Activated CD4-positive, CD25-positive, alpha-beta regulatory T cell treated with anti-CD3 and anti-CD28 coated beads, Interleukin-2, amount 50 U/mL, for 16 hours (primary cell): Measurements from ENCODE around the gene CXCL13.
A peak's percentile ranks its signal among the peaks of the same experiment; 100 is the strongest.
"Not testable (repeated sequence)": the region's sequence is repeated elsewhere in the genome, so short reads cannot be mapped to it uniquely, and the experiment has no call there.

Source experiments
- DNase-seq: peaks from one replicate; pipeline ENCODE4 v3.0.0-alpha.2; 2020; ENCODE audit warnings: low read depth, low spot score

Gene CXCL13

DNA sequence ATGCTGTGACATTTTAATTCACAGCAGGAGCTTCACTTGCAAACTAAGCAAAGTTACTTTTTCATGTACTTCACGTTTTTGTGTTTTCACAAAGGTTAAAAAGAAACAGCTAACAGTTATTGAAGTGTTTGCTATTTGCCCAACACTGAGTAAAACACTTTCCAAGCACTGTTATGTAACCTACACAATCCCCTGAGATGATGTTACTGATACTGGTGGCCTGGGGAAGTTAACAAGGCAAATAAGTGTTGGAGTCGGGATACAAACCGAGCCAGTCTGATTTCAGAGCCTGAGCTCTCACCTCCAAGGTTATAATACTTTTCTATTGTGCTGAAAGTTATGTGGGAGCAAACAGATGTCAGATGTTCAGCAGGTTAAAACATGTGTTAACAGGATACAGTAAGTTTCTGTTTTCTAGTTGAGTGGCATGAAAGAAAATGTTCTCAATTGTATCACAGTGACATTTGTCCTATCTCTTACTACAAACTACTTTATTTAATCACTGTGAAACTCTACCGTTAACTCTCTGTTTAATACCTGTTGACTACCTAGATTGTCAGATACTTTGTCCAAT, 3.9 kb upstream of the CXCL13 start:
- DNase-seq = no peak

DNA sequence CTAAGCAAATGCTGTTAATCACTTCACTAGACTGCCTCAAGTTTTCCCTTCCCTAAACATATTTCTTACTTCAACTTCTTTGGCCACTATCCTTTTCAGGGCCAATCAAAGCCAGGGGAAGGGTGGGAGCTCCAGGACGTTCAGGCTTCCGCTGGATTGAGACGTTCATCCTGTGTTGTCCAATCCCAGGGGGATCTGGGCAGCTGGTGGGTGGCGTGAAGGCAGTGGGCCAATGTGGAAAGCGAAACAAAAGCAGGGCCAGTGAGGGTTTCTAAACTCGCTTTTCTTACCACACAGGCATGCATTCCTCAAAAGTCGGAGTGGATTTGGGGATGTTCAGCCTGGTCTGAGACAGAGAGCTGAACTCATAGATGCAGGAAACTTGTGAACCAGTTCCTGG, 7.6 kb downstream of the CXCL13 start:
- no peak for DNase-seq

DNA sequence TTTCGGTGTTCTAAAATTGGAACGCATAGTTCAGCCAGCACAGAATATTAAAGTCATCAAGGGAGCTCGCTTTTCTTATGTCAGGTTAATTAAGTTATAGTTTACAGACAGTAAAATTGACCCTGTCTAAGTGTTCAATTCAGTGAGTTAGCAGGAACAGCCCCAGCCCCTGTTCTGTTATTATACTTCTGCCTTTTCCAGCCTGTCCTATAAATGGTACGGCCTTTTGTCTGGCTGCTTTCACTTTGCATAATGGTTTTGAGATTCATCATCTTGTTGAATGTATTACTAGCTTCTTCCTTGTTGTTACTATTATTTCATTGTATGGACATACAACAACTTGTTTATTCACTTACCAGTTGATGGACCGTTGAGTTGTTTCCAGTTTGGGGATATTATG, 9.5 kb downstream of the CXCL13 start:
- DNase-seq = no peak

DNA sequence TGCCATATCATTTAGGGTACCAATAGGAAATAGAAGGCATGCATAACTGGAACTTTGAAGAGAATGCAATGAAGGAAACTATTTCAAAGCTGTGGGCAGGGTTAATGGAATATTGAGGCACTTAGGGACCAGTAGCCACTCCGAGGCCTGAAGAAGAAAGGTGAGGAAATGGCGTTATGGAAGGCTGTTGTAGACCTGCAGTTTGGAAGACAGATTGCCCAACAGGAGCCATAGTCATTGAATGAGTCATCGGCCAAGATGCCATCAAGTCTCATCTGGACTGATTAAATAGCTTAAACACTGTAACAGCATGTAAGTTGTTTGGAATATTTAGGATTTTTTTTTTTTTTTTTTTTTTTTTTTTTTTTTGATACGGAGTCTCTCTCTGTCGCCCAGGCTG, 11.6 kb downstream of the CXCL13 start:
- DNase-seq = no peak

DNA sequence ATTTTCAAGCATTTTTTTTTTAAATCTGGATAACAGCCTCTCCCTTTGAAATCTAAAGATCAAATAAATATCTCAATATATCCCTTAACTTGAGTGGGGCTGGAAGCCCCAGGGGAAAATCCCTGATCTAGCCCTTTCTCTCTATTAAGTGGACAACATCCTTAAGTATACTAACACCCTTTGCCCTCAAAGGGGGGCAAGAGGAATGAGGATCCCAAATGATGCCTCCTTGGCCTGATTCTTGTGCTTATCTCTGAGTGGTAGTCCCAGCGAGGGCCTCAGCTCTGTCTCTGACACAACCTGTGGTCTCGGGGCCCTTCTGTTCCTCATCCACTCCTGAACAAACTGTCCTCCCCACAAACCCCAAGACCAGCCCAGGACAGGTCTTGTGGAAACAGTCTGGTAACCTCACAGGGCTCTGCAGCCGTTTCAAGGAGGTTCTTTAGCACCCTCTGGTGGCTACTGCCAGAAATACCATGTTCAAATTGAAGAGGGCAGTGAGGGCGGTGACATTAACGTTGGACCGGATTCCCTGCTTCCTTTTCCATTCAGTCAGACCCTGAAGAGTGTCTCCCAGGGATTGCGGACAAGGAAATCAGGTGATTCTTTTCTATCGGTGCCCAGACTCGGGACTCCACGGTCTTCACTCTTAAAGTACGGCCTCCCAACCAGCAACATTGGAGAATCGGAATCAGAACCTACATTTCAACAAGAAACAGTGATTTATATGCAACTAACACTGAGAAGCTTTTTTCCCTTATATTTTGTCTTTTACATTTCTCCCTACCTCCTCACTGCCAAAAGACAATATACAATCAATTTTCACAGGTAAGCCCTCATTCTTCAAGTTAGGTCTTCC, 13.0 kb downstream of the CXCL13 start:
- peak; percentile 21 for DNase-seq

DNA sequence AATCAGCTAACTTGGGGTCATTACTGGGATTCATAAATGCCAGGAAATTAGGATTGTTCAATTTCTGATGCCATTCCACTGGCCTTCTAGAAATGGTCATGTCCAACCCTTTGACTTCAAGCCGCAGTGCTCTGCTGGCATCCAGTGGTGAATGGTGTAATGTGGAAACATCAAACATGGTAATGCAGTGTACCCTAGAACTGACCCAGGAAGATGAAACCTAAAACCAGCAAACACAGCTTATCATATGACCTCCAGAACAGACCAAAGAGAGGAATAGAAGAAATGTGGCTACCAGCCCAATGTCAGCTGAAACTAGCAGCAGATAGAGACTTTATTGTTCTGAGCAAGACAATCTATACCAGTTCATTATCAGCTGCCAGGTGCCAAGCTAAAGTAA, 13.8 kb downstream of the CXCL13 start:
- no peak for DNase-seq

DNA sequence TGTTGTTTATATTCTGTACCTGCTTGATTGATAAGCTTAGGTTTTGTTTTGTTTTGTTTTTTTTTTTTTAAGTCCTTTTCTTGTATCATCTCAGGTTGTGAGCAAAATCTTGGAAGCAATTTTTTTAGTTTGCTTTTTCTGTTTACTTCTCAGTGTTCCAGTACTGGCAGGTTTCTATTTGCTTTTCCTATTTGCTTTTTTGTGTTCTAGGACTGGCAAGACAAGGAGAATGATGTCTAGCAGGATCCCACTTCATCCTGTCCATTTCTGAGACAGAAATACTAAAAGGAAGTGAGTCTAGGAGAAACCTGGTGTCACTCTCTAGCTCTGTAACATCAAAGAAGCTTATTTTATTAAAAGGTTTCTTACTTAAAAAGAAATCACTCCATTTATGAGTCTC, 15.6 kb downstream of the CXCL13 start:
- no peak for DNase-seq

DNA sequence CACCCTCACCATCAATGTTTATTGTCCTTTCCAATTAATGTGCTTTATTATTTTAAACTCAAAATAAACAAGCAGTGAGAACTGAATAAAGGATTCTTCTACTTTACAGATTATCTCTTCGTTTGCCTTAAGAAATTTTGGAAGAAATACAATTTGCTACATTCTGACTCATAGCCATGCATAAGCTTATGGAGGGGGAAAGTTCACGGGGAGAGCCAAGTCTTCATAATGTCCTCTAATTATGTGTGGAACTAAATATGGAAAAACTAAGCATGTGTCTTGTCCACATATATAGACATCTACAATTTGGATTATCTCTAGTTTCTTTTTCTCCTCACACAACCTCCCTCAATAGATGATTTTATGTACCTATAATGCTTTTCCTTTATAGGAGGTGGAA, 17.5 kb downstream of the CXCL13 start:
- no peak for DNase-seq

DNA sequence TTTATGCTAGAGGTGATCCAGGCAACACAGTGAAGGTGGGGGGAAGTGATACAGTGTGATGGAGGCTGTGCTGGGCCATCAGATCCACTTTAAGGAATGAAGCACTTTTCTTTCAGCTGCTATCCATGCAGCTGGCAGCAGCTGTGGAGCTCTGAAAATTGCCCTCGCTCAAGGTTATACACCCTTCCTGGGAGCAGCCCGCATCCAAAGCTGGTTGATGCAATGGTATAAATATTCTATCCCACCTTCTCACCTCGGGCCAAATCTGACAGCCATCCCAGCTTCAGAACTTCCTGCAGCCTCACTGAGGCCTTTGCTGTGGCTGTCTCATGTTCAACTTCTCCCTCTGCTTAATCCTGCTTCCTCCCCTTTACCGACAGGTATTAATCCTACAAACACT, 18.6 kb downstream of the CXCL13 start:
- DNase-seq = no peak

DNA sequence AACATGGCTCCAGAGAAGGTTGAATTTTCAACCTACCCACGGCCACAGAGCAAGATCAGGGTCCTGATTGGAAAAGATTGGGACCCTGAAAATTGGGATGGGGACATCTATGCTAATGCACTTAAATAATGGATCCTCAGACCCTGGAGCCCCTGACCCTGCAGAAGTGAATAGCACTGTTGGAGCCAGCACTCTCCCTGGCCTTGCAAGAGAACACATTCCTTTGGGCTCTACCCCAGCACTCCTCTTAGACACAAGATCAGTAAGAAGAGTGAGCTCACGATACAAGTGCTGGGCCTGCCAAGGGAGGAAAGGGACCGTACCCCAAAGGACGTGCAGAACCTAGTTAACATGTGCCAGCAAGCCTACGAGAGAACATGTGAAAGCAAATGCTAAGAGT, 19.9 kb downstream of the CXCL13 start:
- DNase-seq = no peak

DNA sequence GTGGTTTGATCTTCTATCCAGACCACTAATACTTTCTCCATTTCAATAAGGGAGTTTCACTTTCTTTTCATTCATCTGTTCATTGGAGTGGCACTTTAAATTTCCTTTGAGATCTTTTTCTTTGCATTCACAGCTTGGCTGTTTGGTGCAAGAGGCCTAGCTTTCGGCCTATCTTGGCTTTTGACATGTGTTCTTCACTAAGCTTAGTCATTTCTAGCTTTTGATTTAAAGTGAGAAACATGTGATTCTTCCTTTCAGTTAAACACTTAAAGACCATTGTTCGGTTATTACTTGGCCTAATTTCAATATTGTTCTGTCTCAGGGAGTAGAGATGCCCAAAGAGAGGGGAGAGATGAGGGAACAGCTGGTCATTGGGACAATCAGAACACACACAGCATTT, 24.3 kb downstream of the CXCL13 start:
- no peak for DNase-seq

DNA sequence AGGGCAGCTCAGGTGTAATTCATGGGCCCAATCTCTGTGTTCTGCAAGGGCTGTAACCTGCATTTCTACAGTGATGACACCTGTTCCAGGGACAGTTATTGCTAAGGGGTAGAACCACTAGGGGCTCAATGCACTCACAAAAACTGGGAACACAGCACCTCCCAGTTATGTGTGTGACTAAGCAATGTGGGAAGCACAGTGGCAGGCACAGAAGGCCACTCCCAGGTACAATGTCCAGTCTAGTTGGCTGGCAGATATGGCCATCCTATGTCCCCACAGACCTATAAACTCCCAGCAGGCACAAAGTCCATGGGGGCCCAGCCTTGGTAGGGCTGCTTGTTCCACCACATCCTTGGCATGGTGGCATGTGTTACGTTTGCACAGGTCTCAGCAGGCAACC, 25.7 kb downstream of the CXCL13 start:
- DNase-seq = no peak

DNA sequence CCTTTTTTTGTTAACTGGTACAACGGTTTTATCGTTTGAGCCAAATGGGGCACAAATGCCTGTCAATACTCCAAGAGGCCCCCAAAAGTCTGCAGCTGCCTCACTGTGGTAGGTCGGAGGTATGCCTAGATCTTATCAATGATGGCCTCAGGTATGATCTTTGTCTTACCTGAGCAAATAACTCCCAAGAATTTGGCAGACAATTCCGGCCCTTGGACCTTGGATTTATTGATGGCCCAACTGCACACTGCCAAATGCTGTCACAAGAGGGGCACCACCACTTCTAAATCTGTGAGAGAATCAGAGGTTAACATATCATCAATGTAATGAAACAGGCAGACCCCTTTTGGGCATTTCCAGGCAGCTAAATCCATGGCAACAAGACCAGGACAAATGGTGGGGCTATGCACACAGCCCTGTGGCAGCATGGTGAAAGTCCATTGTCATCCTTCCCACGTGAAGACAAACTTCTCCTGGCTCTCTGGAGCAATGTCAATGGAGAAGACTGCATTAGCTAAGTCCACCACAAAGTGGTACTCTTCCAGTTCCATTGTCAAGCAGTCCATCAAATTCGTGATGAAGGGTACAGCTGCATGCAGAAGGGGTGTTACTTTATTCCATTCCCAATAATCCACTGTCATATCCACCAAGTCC, 28.6 kb downstream of the CXCL13 start:
- no peak for DNase-seq

DNA sequence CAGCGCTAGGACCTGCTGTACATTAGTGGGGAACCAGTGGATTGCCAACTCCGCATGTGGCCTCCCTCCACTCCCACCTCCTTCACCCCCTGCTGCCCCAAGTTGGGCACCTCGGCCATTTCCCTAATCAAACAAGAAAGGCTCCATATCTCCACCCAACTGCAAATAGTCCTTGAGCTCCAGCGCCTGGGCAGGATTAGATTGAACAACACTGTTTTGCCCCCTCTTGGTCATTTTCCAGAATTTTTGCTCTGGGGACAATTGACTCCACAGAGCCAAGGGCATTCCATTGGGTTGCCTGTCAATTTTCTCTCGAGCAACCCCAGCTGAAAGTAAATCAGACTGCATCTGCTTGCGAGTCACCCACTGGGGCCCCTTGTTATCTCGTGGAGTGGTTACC, 29.6 kb downstream of the CXCL13 start:
- no peak for DNase-seq

DNA sequence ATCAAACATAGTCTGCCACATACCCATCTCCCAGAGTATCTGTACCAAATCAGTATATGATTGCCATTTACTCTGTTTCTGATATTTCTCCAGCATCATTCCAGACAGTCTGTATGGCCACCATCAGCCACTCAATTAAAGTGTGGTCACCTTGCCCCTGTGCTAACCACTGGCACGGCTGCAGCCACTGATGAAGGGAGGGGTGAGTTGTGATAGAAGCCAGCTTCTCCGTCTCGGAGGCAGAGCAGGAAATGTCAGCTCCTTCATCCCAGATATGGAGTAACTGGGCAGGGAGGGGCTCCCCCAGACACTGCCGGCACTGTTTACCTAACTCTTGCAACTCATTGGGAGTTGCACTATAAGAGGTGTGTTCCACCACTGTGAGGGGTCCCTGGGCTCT, 30.3 kb downstream of the CXCL13 start:
- no peak for DNase-seq

DNA sequence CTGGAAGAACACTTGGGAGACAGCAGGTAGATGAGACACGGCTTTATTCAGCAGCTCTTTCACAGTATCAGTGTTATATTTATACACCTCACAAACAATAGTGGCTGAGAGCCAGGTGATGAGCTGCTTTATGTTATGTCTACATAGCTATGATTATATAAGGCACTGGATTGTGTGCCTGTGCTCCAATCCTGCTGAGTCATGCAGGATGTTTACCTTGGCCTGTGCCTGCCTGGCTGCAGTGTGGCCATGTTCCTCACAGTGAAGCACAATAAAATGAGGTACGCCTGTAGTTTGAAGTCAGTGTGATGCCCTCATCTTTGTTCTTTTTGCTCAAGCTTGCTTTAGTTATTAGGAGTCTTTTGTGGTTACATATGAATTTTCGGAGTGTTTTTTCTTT, 31.3 kb downstream of the CXCL13 start:
- no peak for DNase-seq

DNA sequence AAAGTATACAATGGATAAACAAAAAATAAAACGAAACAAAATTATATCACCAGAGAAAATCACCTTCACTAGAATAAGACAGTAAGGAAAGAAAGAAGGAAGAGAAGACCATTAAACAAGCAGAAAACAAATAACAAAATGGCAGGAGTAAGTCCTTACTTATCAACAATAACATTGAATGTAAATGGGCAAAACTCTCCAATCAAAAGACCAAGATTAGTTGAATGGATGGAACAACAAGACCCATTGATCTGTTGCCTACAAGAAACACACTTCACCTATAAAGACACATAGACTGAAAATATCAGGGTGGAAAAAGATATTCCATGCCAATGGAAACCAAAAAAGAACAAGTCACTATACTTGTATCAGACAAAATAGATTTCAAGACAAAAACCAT, 38.4 kb downstream of the CXCL13 start:
- not testable (repeated sequence) for DNase-seq

DNA sequence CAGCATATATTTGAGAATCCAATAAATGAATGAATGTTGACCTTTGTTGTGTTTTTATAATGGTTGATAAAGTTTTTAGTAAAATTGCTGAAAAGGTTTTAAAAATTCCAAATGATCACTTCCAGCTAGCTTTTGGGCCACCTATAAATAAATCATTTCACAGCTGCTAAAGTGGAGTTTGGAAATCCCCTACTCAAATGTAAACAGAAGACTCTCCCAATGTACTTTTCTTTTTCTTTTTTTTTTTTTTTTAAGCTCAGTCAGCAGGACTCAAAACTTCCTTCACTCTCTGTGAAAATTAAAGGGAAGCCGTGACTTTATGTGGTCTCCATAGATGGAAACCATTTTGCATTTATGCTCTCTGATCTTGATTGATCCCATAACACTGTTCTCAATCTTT, 45.2 kb downstream of the CXCL13 start:
- no peak for DNase-seq

DNA sequence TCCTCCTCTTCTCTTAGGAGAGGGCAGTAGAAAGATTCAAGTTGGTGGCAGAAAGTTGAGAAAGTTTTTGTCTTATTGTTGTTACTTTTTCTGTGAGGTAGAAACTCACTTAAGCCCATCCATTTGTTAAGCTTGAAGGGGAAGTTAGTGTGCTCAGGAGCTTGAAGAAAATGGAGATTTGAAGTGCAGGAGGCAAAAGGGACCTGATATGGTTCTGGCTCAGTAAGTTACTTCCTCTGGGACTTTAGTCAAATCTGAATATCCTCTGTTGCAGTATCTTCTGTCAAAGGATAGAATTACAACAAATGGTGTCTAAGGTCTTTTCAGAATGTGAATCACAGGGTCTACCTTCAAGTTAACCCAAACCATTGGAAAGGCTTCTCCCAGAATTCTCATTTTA, 46.2 kb downstream of the CXCL13 start:
- no peak for DNase-seq

DNA sequence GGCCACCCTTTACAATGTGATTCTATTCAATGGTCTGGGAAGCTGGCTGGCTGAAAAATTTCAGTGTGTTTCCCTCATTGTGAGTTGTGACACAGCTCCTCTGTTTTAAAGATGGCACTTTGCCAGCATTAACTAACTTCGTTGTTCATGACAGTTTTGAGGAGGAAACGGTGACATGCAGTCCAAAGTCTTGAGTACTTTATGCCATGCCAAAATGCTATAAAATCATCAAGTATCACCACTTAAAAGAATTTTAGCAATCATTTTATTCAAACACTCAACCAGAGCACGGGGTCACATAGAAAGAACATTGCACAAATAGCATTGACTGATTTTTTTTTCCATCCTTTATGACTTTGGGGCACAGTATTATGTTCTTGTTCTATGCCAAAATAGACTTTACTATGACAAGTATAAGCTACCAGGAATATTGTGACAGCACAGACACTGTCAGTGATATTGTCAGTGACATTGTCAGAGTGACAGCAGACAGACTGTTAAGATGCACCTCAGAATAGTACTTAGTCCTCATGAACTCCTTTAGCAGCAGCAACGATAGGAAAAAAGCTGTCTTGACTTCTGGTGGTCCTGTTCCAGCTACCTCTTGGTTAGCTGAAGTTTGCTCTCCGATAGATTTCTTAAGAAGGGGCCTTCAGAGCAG, 46.7 kb downstream of the CXCL13 start:
- no peak for DNase-seq

DNA sequence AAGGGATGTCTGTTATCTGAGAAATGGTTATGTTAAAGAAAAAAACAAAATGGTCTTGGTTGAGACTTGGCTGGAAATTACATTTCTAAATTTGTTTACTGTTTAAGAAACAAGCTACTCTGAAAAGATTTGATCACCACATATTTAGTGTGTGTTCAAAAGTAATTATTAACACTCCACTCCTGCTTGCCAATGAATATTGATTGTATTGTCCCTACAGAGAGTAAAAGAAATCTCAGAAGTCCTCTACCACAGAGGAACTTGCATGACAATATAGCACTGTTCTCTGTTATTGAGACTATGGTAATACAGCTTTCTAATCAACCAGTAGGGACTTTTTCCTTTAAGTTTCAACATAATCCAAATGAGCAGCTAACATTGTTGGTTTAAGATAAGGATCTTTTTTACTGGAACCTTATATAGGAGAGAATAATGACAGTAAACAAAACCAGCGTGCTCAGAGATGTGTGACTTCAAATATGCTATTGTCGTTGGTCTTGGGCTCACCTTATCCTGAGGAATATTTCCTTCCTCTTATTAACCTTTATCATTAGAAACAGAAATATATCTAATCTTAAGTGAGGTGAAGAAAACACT, 47.6 kb downstream of the CXCL13 start:
- DNase-seq = no peak

DNA sequence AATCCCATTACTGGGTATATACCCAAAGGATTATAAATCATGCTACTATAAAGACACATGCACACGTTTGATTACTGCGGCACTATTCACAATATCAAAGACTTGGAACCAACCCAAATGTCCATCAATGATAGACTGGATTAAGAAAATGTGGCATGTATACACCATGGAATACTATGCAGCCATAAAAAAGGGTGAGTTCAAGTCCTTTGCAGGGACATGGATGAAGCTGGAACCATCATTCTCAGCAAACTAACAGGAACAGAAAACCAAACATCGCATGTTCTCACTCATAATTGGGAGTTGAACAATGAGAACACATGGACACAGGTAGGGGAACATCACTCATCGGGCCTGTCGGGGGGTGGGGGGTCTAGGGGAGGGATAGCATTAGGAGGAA, 54.7 kb downstream of the CXCL13 start:
- DNase-seq = not testable (repeated sequence)
